Activated CD4-positive, alpha-beta T cell treated with anti-CD3 and anti-CD28 coated beads, Interleukin-2, amount 10 ng/mL, durations not matched to agents 24 days and 14 days (primary cell): ENCODE measurements around the gene NDUFA7. TPM values are rescaled to one million over a fixed set of nuclear protein-coding genes. Genes with fewer than 3 reads are reported as not detected.
A peak's percentile ranks its signal among the peaks of the same experiment; 100 is the strongest.

Experiments
- DNase-seq: peaks from one replicate; pipeline ENCODE4 v3.0.0; 2022
- H3K27ac Mint-ChIP-seq: one replicate; pipeline ENCODE4 v1.8.0; 2022; ENCODE audit warnings: mild to moderate bottlenecking, mixed read lengths
- H3K27me3 Mint-ChIP-seq: one replicate; pipeline ENCODE4 v1.8.0; 2022; ENCODE audit warnings: mixed read lengths
- H3K36me3 Mint-ChIP-seq: one replicate; pipeline ENCODE4 v1.8.0; 2022; ENCODE audit warnings: low read depth, mild to moderate bottlenecking, mixed read lengths
- H3K4me1 Mint-ChIP-seq: one replicate; pipeline ENCODE4 v1.8.0; 2021; ENCODE audit warnings: mixed read lengths
- H3K4me3 Mint-ChIP-seq: one replicate; pipeline ENCODE4 v1.8.0; 2022; ENCODE audit warnings: mild to moderate bottlenecking, moderate library complexity, mixed read lengths
- H3K9me3 Mint-ChIP-seq: one replicate; pipeline ENCODE4 v1.8.0; 2021; ENCODE audit warnings: mixed read lengths
- intact Hi-C: fragments of 100-400 bp; cut with micrococcal nuclease; formaldehyde crosslinking; loops from one replicate; pipeline ENCODE4 v1.15.1; 2023
- total RNA-seq: library from RNA; stranded (reverse); gene quantifications from 2 replicates; pipeline ENCODE4 v1.2.3, GENCODE V29; 2022

Gene NDUFA7
- total RNA-seq, result 52.9 and 54.3 TPM in 2 replicates

GRCh38 chr19:8321067-8321985 is at the start of gene NDUFA7, which contains the start of gene RPS28:
NDUFA7 (minus strand) TSS chr19:8321375; CDS start chr19:8321358, 17 bp downstream.
RPS28 (plus strand) TSS chr19:8321496; CDS start chr19:8321531, 35 bp downstream.
- Mint-ChIP-seq H3K9me3 (no peaks in the 10 kb centered on the region), H3K36me3 (peaks cover 37% of the 10 kb centered on the region), H3K27ac (peak within 1 kb of the TSS; percentile 99), H3K27me3 (no peaks in the 10 kb centered on the region), H3K4me1 (peaks cover 21% of the 10 kb centered on the region), H3K4me3 (peak within 1 kb of the TSS; percentile 100)
- intact Hi-C loops, result loop anchor here (1.0 to 5.0 kb wide), 4 partner anchors 13 to 69 kb away; partner anchors contain the start of genes CD320 and RAB11B
- DNase-seq, result peak; percentile 99

GRCh38 chr19:8370176-8371010 is 49.2 kb upstream of the NDUFA7 start:
- no peak for DNase-seq
- no peaks in the 10 kb centered on the region for H3K9me3 Mint-ChIP-seq
- no peak overlapping the region for H3K4me3 Mint-ChIP-seq
- intact Hi-C loops, result no loop called here
- H3K36me3 Mint-ChIP-seq, result peaks cover 1% of the 10 kb centered on the region
- H3K27me3 Mint-ChIP-seq, result peaks cover 20% of the 10 kb centered on the region
- H3K27ac Mint-ChIP-seq, result no peak overlapping the region
- peaks cover 10% of the 10 kb centered on the region for H3K4me1 Mint-ChIP-seq

GRCh38 chr19:8367327-8368001 is 46.3 kb upstream of the NDUFA7 start:
- intact Hi-C loops, result no loop called here
- H3K4me1 Mint-ChIP-seq, result peaks cover 20% of the 10 kb centered on the region
- H3K27ac Mint-ChIP-seq, result no peak overlapping the region
- H3K27me3 Mint-ChIP-seq, result peaks cover 23% of the 10 kb centered on the region
- no peaks in the 10 kb centered on the region for H3K9me3 Mint-ChIP-seq
- no peak for DNase-seq
- H3K36me3 Mint-ChIP-seq, result peaks cover 1% of the 10 kb centered on the region
- H3K4me3 Mint-ChIP-seq, result peak overlapping the region; percentile 36

GRCh38 chr19:8366961-8367326 is 45.8 kb upstream of the NDUFA7 start:
- Mint-ChIP-seq H3K4me1 (peaks cover 24% of the 10 kb centered on the region), H3K27me3 (peaks cover 23% of the 10 kb centered on the region), H3K9me3 (no peaks in the 10 kb centered on the region), H3K36me3 (peaks cover 1% of the 10 kb centered on the region), H3K27ac (no peak overlapping the region), H3K4me3 (no peak overlapping the region)
- no peak for DNase-seq
- intact Hi-C loops, result no loop called here

- H3K4me1 Mint-ChIP-seq, result peaks cover 22% of the 10 kb centered on the region
- intact Hi-C loops, result no loop called here
- H3K9me3 Mint-ChIP-seq, result no peaks in the 10 kb centered on the region
- DNase-seq, result no peak
- H3K4me3 Mint-ChIP-seq, result no peak overlapping the region
- H3K27me3 Mint-ChIP-seq, result peaks cover 23% of the 10 kb centered on the region
- H3K36me3 Mint-ChIP-seq, result peaks cover 1% of the 10 kb centered on the region
- no peak overlapping the region for H3K27ac Mint-ChIP-seq
These were observed 45.0 kb upstream of the NDUFA7 start for GRCh38 chr19:8366121-8366581.

GRCh38 chr19:8363803-8364771 is 42.9 kb upstream of the NDUFA7 start, which contains the start of gene ANGPTL4:
ANGPTL4 (plus strand) TSS chr19:8364155; CDS start chr19:8364322, 167 bp downstream.
- Mint-ChIP-seq H3K4me1 (peaks cover 22% of the 10 kb centered on the region), H3K36me3 (peaks cover 1% of the 10 kb centered on the region), H3K27ac (peak within 1 kb of the TSS; percentile 64), H3K4me3 (peak within 1 kb of the TSS; percentile 83), H3K27me3 (peaks cover 23% of the 10 kb centered on the region), H3K9me3 (no peaks in the 10 kb centered on the region)
- intact Hi-C loops, result loop anchor here (1.0 kb wide), 1 partner anchor 26 kb away; the partner anchor contains the start of gene RAB11B
- peak; percentile 92 for DNase-seq

GRCh38 chr19:8361921-8362793 is 41.0 kb upstream of the NDUFA7 start:
- DNase-seq, result no peak

GRCh38 chr19:8360196-8360595 is 39.0 kb upstream of the NDUFA7 start:
- H3K27me3 Mint-ChIP-seq, result peaks cover 3% of the 10 kb centered on the region
- H3K4me1 Mint-ChIP-seq, result peaks cover 20% of the 10 kb centered on the region
- no peaks in the 10 kb centered on the region for H3K9me3 Mint-ChIP-seq
- no peak overlapping the region for H3K4me3 Mint-ChIP-seq
- H3K36me3 Mint-ChIP-seq, result no peaks in the 10 kb centered on the region
- intact Hi-C loops, result no loop called here
- no peak overlapping the region for H3K27ac Mint-ChIP-seq
- DNase-seq, result no peak

More at GRCh38 chr19:8361921-8362793, 41.0 kb upstream of the NDUFA7 start:
- Mint-ChIP-seq H3K4me1 (peaks cover 18% of the 10 kb centered on the region), H3K9me3 (no peaks in the 10 kb centered on the region), H3K36me3 (no peaks in the 10 kb centered on the region), H3K27me3 (peaks cover 17% of the 10 kb centered on the region), H3K4me3 (no peak overlapping the region), H3K27ac (no peak overlapping the region)
- intact Hi-C loops, result no loop called here

- Mint-ChIP-seq H3K4me1 (peaks cover 18% of the 10 kb centered on the region), H3K36me3 (no peaks in the 10 kb centered on the region), H3K9me3 (no peaks in the 10 kb centered on the region), H3K4me3 (no peak overlapping the region), H3K27me3 (peaks cover 3% of the 10 kb centered on the region), H3K27ac (no peak overlapping the region)
- DNase-seq, result no peak
- intact Hi-C loops, result no loop called here
These were observed 37.8 kb upstream of the NDUFA7 start for GRCh38 chr19:8358948-8359347.

GRCh38 chr19:8357007-8357521 is 35.9 kb upstream of the NDUFA7 start:
- intact Hi-C loops, result no loop called here
- peaks cover 14% of the 10 kb centered on the region for H3K4me1 Mint-ChIP-seq

GRCh38 chr19:8355631-8356402 is 34.6 kb upstream of the NDUFA7 start:
- peaks cover 13% of the 10 kb centered on the region for H3K4me1 Mint-ChIP-seq
- no peak overlapping the region for H3K27ac Mint-ChIP-seq
- intact Hi-C loops, result no loop called here
- no peaks in the 10 kb centered on the region for H3K36me3 Mint-ChIP-seq
- peaks cover 15% of the 10 kb centered on the region for H3K27me3 Mint-ChIP-seq
- no peak overlapping the region for H3K4me3 Mint-ChIP-seq
- H3K9me3 Mint-ChIP-seq, result no peaks in the 10 kb centered on the region
- no peak for DNase-seq

More at GRCh38 chr19:8357007-8357521, 35.9 kb upstream of the NDUFA7 start:
- H3K9me3 Mint-ChIP-seq, result no peaks in the 10 kb centered on the region
- H3K4me3 Mint-ChIP-seq, result no peak overlapping the region
- no peak for DNase-seq
- H3K27me3 Mint-ChIP-seq, result peaks cover 5% of the 10 kb centered on the region
- H3K27ac Mint-ChIP-seq, result no peak overlapping the region
- no peaks in the 10 kb centered on the region for H3K36me3 Mint-ChIP-seq
